GM12878 (cell line): ENCODE data around the gene OSBP. TPM values are rescaled to one million over a fixed set of nuclear protein-coding genes. Genes with fewer than 3 reads are reported as not detected.

Experiments used
- CBFB ChIP-seq: IDR thresholded peaks from 2 replicates; pipeline ENCODE4 v1.6.1; 2016; ENCODE audit warnings: antibody characterized with exemption, low read depth
- CREB1 ChIP-seq: IDR thresholded peaks from 2 replicates; pipeline ENCODE4 v1.6.1; 2012; ENCODE audit warnings: low read depth, mild to moderate bottlenecking, inconsistent platforms
- FOS ChIP-seq: IDR thresholded peaks from 3 replicates; pipeline ENCODE4 v1.6.1; 2011; ENCODE audit warnings: borderline replicate concordance; ENCODE audit not compliant: insufficient read length; ENCODE audit errors: extremely low read depth
- HDGF ChIP-seq: fragments of 450-650 bp; IDR thresholded peaks from 2 replicates; pipeline ENCODE4 v1.6.1; 2016; ENCODE audit warnings: antibody characterized with exemption
- NFYA ChIP-seq: IDR thresholded peaks from 2 replicates; pipeline ENCODE4 v1.6.1; 2011; ENCODE audit warnings: low read depth, mild to moderate bottlenecking, low read length, improper control_type of control experiment, borderline replicate concordance
- POU2F2 ChIP-seq: IDR thresholded peaks from 3 replicates; pipeline ENCODE4 v1.6.1; 2011; ENCODE audit warnings: low read depth, mild to moderate bottlenecking, low read length, borderline replicate concordance
- SMAD1 ChIP-seq: fragments of 450-650 bp; IDR thresholded peaks from 2 replicates; pipeline ENCODE4 v1.6.1; 2018; ENCODE audit warnings: mild to moderate bottlenecking, low read depth; ENCODE audit not compliant: partially characterized antibody
- TARDBP ChIP-seq: IDR thresholded peaks from 2 replicates; pipeline ENCODE4 v1.6.1; 2016; ENCODE audit warnings: borderline replicate concordance
- TCF3 ChIP-seq: IDR thresholded peaks from 2 replicates; pipeline ENCODE4 v1.6.1; 2012; ENCODE audit warnings: low read depth, mild to moderate bottlenecking, low read length, borderline replicate concordance; ENCODE audit not compliant: insufficient read depth
- YY1 ChIP-seq: IDR thresholded peaks from 2 replicates; pipeline ENCODE4 v1.6.1; 2011; ENCODE audit warnings: low read depth, mild to moderate bottlenecking, low read length
- ZBTB33 ChIP-seq: fragments of 450-650 bp; IDR thresholded peaks from 2 replicates; pipeline ENCODE4 v1.6.1; 2017; ENCODE audit warnings: mild to moderate bottlenecking
- ZNF592 ChIP-seq: fragments of 450-650 bp; IDR thresholded peaks from 2 replicates; pipeline ENCODE4 v1.6.1; 2017; ENCODE audit warnings: mild to moderate bottlenecking, moderate library complexity
- polyA plus RNA-seq, 11 experiments: library from polyadenylated mRNA; depleted of rRNA in 4 of 11; unstranded in 6 of 11; stranded (reverse) in 5 of 11; fragments of >200 nt; fragmentation: Nextera tagmentation in 4 of 11; fragmentation: Illumina TruSeq in 1 of 11; extraction: Ambion mirVana in 4 of 11; extraction: Trizol in 1 of 11; gene quantifications; 1 replicate in 1 of 11; 2 replicates in 10 of 11; pipeline versions ENCODE4 v1.2.1 to v1.2.3, GENCODE V29; 2011 to 2016; ENCODE audit warnings: inconsistent platforms in 2 of 11, missing spikeins in 2 of 11, low read depth in 1 of 11
- total RNA-seq, 4 experiments: library from RNA; depleted of rRNA in 3 of 4; stranded (reverse); fragments of >200 nt in 3 of 4; fragmentation: Illumina TruSeq in 1 of 4; extraction: Trizol in 1 of 4; gene quantifications; 2 replicates each; pipeline versions ENCODE4 v1.2.1 to v1.2.3, GENCODE V29; 2013 to 2021
- TF ChIP-seq, protein P1 (sequence below): IDR thresholded peaks from 2 replicates; pipeline ENCODE4 v1.6.1; 2012; ENCODE audit warnings: improper control_type of control experiment, low read depth, low read length; ENCODE audit not compliant: insufficient replicate concordance
- TF ChIP-seq, protein P2 (sequence below): IDR thresholded peaks from 2 replicates; pipeline ENCODE4 v1.6.1; 2011; ENCODE audit warnings: borderline replicate concordance, low read depth, mild to moderate bottlenecking, moderate library complexity, low read length; ENCODE audit not compliant: insufficient read depth, poor library complexity, severe bottlenecking

The OSBP gene
- total and polyA plus RNA-seq, 10 of the 15 experiments (the other 5 are each of a cell fraction or from before 2014, with no cell fraction given), result 5.9 to 41.2 (median 21.7) TPM

GRCh38 chr11:59550842-59551658, 64.5 kb downstream of the OSBP start (continued):
- TF ChIP-seq, protein P1, sequence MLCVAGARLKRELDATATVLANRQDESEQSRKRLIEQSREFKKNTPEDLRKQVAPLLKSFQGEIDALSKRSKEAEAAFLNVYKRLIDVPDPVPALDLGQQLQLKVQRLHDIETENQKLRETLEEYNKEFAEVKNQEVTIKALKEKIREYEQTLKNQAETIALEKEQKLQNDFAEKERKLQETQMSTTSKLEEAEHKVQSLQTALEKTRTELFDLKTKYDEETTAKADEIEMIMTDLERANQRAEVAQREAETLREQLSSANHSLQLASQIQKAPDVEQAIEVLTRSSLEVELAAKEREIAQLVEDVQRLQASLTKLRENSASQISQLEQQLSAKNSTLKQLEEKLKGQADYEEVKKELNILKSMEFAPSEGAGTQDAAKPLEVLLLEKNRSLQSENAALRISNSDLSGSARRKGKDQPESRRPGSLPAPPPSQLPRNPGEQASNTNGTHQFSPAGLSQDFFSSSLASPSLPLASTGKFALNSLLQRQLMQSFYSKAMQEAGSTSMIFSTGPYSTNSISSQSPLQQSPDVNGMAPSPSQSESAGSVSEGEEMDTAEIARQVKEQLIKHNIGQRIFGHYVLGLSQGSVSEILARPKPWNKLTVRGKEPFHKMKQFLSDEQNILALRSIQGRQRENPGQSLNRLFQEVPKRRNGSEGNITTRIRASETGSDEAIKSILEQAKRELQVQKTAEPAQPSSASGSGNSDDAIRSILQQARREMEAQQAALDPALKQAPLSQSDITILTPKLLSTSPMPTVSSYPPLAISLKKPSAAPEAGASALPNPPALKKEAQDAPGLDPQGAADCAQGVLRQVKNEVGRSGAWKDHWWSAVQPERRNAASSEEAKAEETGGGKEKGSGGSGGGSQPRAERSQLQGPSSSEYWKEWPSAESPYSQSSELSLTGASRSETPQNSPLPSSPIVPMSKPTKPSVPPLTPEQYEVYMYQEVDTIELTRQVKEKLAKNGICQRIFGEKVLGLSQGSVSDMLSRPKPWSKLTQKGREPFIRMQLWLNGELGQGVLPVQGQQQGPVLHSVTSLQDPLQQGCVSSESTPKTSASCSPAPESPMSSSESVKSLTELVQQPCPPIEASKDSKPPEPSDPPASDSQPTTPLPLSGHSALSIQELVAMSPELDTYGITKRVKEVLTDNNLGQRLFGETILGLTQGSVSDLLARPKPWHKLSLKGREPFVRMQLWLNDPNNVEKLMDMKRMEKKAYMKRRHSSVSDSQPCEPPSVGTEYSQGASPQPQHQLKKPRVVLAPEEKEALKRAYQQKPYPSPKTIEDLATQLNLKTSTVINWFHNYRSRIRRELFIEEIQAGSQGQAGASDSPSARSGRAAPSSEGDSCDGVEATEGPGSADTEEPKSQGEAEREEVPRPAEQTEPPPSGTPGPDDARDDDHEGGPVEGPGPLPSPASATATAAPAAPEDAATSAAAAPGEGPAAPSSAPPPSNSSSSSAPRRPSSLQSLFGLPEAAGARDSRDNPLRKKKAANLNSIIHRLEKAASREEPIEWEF, result no peak
- TF ChIP-seq TARDBP (peak; percentile 69; the same call in 1 of the 2 replicates), NFYA (no peak), HDGF (no peak), FOS (no peak), POU2F2 (peak; percentile 25; the same call in 1 of the 3 replicates), SMAD1 (peak; percentile 23), ZNF592 (no peak), CBFB (no peak; the same call in 1 of the 2 replicates), TCF3 (no peak), CREB1 (peak; percentile 37; the same call in 1 of the 2 replicates), ZBTB33 (no peak), YY1 (peak; percentile 86)
- TF ChIP-seq, protein P2, sequence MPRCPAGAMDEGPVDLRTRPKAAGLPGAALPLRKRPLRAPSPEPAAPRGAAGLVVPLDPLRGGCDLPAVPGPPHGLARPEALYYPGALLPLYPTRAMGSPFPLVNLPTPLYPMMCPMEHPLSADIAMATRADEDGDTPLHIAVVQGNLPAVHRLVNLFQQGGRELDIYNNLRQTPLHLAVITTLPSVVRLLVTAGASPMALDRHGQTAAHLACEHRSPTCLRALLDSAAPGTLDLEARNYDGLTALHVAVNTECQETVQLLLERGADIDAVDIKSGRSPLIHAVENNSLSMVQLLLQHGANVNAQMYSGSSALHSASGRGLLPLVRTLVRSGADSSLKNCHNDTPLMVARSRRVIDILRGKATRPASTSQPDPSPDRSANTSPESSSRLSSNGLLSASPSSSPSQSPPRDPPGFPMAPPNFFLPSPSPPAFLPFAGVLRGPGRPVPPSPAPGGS, result no peak
- TF ChIP-seq, all 136 proteins: peak for 47
